Fibroblast of lung (primary cell): ENCODE measurements around the gene ETFRF1.

Source experiments
- CTCF ChIP-seq, 2 donors: IDR thresholded peaks in 1 of 2; conservative IDR thresholded peaks in 1 of 2; 1 replicate in 1 of 2; 2 replicates in 1 of 2; pipeline ENCODE4 v1.5.1; 2011 to 2012; ENCODE audit warnings: low read length in 2 of 2, control low read depth in 1 of 2, inconsistent platforms in 1 of 2, low read depth in 1 of 2, mild to moderate bottlenecking in 1 of 2
- EZH2 ChIP-seq: IDR thresholded peaks from 2 replicates; pipeline ENCODE4 v1.5.1; 2012; ENCODE audit warnings: low read length, control low read depth, mild to moderate bottlenecking; ENCODE audit errors: missing control alignments

- TF ChIP-seq CTCF (conservative IDR thresholded peaks at IDR 0.05 in 1 of 2, IDR thresholded peaks at IDR 0.05 in 1 of 2; ENCODE audit: low read depth in 1 of 2, low read length in 2 of 2) (no peak), EZH2 (no peak)
These were observed 48.6 kb downstream of the ETFRF1 start for GRCh38 chr12:25243680-25243990.
